Stimulated activated naive CD4-positive, alpha-beta T cell treated with Interleukin-2 at 50 U/mL for 16 hours (primary cell): ENCODE measurements around the gene SLC35E4.
A peak's percentile ranks its signal among the peaks of the same experiment; 100 is the strongest.
"Not testable (repeated sequence)": the region's sequence is repeated elsewhere in the genome, so short reads cannot be mapped to it uniquely, and the experiment has no call there.

Experiments
- DNase-seq: peaks from one replicate; lab custom pipeline; 2025; lab: John Stamatoyannopoulos, UW

Gene SLC35E4

GRCh38 chr22:30611197-30611596 is 24.4 kb upstream of the SLC35E4 start:
- DNase-seq, result no peak

- no peak for DNase-seq
These were observed 22.8 kb upstream of the SLC35E4 start for GRCh38 chr22:30612789-30613188.

- DNase-seq, result no peak
These were observed 21.3 kb upstream of the SLC35E4 start for GRCh38 chr22:30614268-30614667.

- no peak for DNase-seq
These were observed 20.7 kb upstream of the SLC35E4 start for GRCh38 chr22:30614879-30615278.

- DNase-seq, result no peak
These were observed 20.0 kb upstream of the SLC35E4 start for GRCh38 chr22:30615543-30615954.

GRCh38 chr22:30617819-30618218 is 17.8 kb upstream of the SLC35E4 start:
- no peak for DNase-seq

GRCh38 chr22:30619909-30620308 is 15.7 kb upstream of the SLC35E4 start:
- DNase-seq, result not testable (repeated sequence)

GRCh38 chr22:30626413-30626812 is 9.2 kb upstream of the SLC35E4 start:
- DNase-seq, result no peak

GRCh38 chr22:30627471-30627870 is 8.1 kb upstream of the SLC35E4 start:
- no peak for DNase-seq

- no peak for DNase-seq
These were observed 7.1 kb upstream of the SLC35E4 start for GRCh38 chr22:30628491-30628890.

- not testable (repeated sequence) for DNase-seq
These were observed 4.1 kb upstream of the SLC35E4 start for GRCh38 chr22:30631469-30631868.

- DNase-seq, result peak; percentile 84
These were observed 929 bp upstream of the SLC35E4 start for GRCh38 chr22:30634471-30635233.

- DNase-seq, result no peak
These were observed 871 bp downstream of the SLC35E4 start for GRCh38 chr22:30636226-30637077.

GRCh38 chr22:30637701-30638114 is 2.1 kb downstream of the SLC35E4 start:
- DNase-seq, result no peak

GRCh38 chr22:30640361-30640760 is 4.8 kb downstream of the SLC35E4 start:
- no peak for DNase-seq

- no peak for DNase-seq
These were observed 5.4 kb downstream of the SLC35E4 start for GRCh38 chr22:30640839-30641430.

GRCh38 chr22:30643055-30643875 is 7.7 kb downstream of the SLC35E4 start:
- DNase-seq, result no peak

GRCh38 chr22:30646518-30647160 is 11.1 kb downstream of the SLC35E4 start:
- DNase-seq, result no peak

- DNase-seq, result no peak
These were observed 12.0 kb downstream of the SLC35E4 start for GRCh38 chr22:30647536-30647935.

GRCh38 chr22:30648825-30649224 is 13.2 kb downstream of the SLC35E4 start:
- DNase-seq, result no peak

GRCh38 chr22:30649430-30650007 is 13.9 kb downstream of the SLC35E4 start:
- DNase-seq, result peak; percentile 90
